ENCODE measurements around the gene PLA2G12B. TPM values are rescaled to one million over a fixed set of nuclear protein-coding genes. Genes with fewer than 3 reads are reported as not detected.

PLA2G12B gene
- total RNA-seq, 1 donor from 2014 or later, result not detected

DNA sequence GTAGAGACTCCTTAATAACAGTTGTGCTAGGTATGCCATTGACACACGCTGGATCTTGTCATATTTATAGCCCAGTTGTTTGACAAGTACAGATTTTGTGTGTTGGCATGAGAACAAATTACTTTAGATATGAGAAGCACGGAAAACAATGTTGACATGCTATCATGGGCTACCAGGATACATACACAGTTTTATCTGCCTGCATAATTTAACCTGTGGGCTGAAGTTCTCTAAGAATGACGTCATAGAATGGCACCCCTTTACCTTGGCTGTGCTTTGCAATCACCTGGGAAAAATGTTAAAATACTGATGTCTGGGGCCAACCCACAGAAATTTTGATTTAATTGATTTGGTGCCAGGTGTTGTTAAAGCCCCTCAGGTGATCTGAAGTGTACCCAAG lies 2.8 kb downstream of the PLA2G12B start:
- Histone ChIP-seq H3K36me3 (no peaks in the 10 kb centered on the region), H3K9me3 (no peaks in the 10 kb centered on the region), H3K27me3 (no peaks in the 10 kb centered on the region), H3K27ac (no peak overlapping the region), H3K4me1 (no peaks in the 10 kb centered on the region), H3K4me3 (no peak overlapping the region)
- intact Hi-C loops (cut with DNase I), result no loop called here
- TF ChIP-seq, protein P1, sequence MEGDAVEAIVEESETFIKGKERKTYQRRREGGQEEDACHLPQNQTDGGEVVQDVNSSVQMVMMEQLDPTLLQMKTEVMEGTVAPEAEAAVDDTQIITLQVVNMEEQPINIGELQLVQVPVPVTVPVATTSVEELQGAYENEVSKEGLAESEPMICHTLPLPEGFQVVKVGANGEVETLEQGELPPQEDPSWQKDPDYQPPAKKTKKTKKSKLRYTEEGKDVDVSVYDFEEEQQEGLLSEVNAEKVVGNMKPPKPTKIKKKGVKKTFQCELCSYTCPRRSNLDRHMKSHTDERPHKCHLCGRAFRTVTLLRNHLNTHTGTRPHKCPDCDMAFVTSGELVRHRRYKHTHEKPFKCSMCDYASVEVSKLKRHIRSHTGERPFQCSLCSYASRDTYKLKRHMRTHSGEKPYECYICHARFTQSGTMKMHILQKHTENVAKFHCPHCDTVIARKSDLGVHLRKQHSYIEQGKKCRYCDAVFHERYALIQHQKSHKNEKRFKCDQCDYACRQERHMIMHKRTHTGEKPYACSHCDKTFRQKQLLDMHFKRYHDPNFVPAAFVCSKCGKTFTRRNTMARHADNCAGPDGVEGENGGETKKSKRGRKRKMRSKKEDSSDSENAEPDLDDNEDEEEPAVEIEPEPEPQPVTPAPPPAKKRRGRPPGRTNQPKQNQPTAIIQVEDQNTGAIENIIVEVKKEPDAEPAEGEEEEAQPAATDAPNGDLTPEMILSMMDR (IDR thresholded peaks at IDR 0.05), result no peak
- TF ChIP-seq POLR2A (IDR thresholded peaks at IDR 0.05) (no peak), POLR2AphosphoS5 (IDR thresholded peaks at IDR 0.05; ENCODE audit: insufficient read depth in 1 of 2, low read depth in 1 of 2) (no peak)
- no peak for DNase-seq (ENCODE audit: extremely low spot score in 2 of 2)

DNA sequence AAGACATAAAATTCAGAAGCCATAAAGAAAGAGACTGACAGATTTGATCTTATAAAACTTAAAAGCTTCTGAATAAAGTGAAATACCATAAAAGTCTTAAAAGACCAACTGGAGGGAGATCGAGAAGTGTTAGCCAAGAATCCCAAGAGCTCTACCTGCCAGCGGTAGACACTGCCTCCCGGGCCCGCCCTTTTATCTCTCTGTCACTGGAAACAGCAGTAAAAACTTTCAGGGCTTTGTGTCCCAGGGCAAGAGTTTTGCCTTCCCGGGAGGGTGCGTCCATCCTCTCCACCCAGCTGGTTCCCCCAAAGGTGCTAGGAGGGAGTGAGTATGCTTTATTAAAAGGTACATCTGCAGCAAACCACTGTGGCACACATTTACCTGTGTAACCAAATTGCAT lies 5.8 kb downstream of the PLA2G12B start:
- TF ChIP-seq, protein P1 (IDR thresholded peaks at IDR 0.05), result no peak
- no peak for TF ChIP-seq POLR2A (IDR thresholded peaks at IDR 0.05)
- no peak for TF ChIP-seq POLR2AphosphoS5 (IDR thresholded peaks at IDR 0.05; ENCODE audit: insufficient read depth in 1 of 2, low read depth in 1 of 2)

DNA sequence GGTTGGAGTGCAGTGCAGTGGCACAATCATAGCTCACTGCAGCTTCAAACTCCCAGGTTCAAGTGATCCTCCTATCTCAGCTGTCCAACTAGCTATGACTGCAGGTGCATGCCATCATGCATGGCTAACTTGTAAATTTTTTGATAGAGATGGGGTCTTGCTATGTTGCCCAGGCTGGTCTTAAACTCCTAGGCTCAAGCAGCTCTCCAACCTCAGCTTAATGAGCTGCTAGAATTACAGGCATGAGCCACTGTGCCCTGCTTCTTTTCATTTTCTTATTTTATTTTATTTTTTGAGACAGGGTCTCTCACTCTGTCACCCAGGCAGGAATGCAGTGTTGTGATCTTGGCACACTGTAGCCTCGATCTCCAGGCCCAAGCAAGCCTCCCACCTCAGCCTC lies 7.6 kb downstream of the PLA2G12B start:
- Histone ChIP-seq H3K36me3 (no peaks in the 10 kb centered on the region), H3K4me1 (no peaks in the 10 kb centered on the region), H3K9me3 (no peaks in the 10 kb centered on the region), H3K4me3 (no peak overlapping the region), H3K27ac (no peak overlapping the region), H3K27me3 (no peaks in the 10 kb centered on the region)
- DNase-seq (ENCODE audit: extremely low spot score in 2 of 2), result no peak
- intact Hi-C loops (cut with DNase I), result no loop called here
- TF ChIP-seq, protein P1 (IDR thresholded peaks at IDR 0.05), result no peak
- TF ChIP-seq POLR2A (IDR thresholded peaks at IDR 0.05), result no peak
- no peak for TF ChIP-seq POLR2AphosphoS5 (IDR thresholded peaks at IDR 0.05; ENCODE audit: insufficient read depth in 1 of 2, low read depth in 1 of 2)

More for the DNA sequence above, 5.8 kb downstream of the PLA2G12B start:
- Histone ChIP-seq H3K9me3 (no peaks in the 10 kb centered on the region), H3K4me3 (no peak overlapping the region), H3K36me3 (no peaks in the 10 kb centered on the region), H3K27ac (no peak overlapping the region), H3K27me3 (no peaks in the 10 kb centered on the region), H3K4me1 (no peaks in the 10 kb centered on the region)
- DNase-seq (ENCODE audit: extremely low spot score in 2 of 2), result no peak
- intact Hi-C loops (cut with DNase I), result no loop called here

DNA sequence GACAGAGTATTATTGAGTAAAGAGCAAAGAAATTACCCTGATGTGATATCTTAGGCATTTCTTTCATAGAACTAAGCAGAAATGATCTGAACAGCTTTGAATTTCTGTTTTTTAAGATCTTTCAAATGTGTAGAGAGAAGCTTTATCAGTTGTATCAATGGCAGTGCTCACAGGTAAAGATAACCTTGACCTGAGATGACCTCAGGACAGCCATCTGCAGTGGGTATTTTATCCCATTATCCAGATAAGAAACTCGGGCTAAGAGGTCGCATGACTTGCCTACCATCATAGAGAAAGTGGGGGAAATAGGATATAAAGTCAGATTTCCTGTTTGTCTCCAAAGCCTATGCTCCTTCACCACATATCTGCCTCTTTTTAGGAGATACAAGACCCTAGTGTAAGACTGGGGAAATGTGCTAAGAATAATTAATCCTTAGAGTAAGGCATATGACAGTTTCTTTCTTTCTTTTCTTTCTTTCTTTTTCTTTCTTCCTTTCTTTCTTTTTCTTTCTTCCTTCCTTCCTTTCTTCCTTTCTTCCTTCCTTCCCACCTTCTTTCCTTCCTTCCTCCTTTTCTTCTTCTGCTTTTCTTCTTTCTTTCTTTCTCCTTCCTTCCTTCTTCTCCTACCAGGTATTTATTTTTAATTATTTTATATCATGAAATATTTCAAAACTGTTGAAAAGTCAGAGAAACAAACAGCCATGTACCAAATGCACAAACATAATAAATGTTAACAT lies 10.9 kb downstream of the PLA2G12B start:
- Histone ChIP-seq H3K27me3 (no peaks in the 10 kb centered on the region), H3K27ac (no peak overlapping the region), H3K9me3 (no peaks in the 10 kb centered on the region), H3K4me3 (no peak overlapping the region), H3K36me3 (no peaks in the 10 kb centered on the region), H3K4me1 (no peaks in the 10 kb centered on the region)
- intact Hi-C loops (cut with DNase I), result no loop called here
- DNase-seq (ENCODE audit: extremely low spot score in 2 of 2), result no peak
- TF ChIP-seq POLR2A (IDR thresholded peaks at IDR 0.05), result no peak
- TF ChIP-seq, protein P1 (IDR thresholded peaks at IDR 0.05), result no peak
- no peak for TF ChIP-seq POLR2AphosphoS5 (IDR thresholded peaks at IDR 0.05; ENCODE audit: insufficient read depth in 1 of 2, low read depth in 1 of 2)

DNA sequence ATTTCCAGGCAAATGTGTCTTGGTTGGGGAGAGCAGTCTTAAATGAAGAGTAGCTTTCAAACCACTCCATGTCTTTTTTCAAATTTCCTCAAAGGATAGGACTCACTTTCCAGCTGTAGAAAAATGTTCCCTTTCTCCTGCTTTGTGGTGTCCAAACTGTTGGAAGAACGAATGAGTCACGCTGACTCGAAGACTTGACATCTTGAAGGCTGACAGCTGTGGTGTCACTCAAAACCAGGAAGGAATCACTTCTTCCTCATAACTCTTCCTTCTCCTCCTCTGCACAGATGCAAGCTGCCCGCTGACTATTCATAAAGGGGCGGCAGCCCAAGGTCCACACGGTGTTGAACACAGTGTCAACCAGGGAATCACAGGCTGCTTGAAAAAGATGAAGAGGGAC lies 19.2 kb downstream of the PLA2G12B start:
- Histone ChIP-seq H3K36me3 (no peaks in the 10 kb centered on the region), H3K27me3 (no peaks in the 10 kb centered on the region), H3K4me1 (no peaks in the 10 kb centered on the region), H3K27ac (no peak overlapping the region), H3K4me3 (no peak overlapping the region), H3K9me3 (no peaks in the 10 kb centered on the region)
- intact Hi-C loops (cut with DNase I), result no loop called here
- TF ChIP-seq, protein P1 (IDR thresholded peaks at IDR 0.05), result no peak
- no peak for TF ChIP-seq POLR2AphosphoS5 (IDR thresholded peaks at IDR 0.05; ENCODE audit: insufficient read depth in 1 of 2, low read depth in 1 of 2)
- no peak for TF ChIP-seq POLR2A (IDR thresholded peaks at IDR 0.05)
- DNase-seq (ENCODE audit: extremely low spot score in 2 of 2), result no peak
